ENCODE results near the gene MED16.
"Not testable (repeated sequence)": the region's sequence is repeated elsewhere in the genome, so short reads cannot be mapped to it uniquely, and the experiment has no call there.

Gene MED16

GRCh38 chr19:882871-883497, 10.0 kb downstream of the MED16 start:
- peaks cover 52% of the 10 kb centered on the region for H3K36me3 ChIP-seq (ENCODE audit: insufficient read depth, low read depth, low read length)
- no peak overlapping the region for H3K9ac ChIP-seq (ENCODE audit: low read depth, low read length)
- H3K9me3 ChIP-seq (ENCODE audit: insufficient read depth, low read depth, low read length) = no peaks in the 10 kb centered on the region
- no peak overlapping the region for H3K27ac ChIP-seq (ENCODE audit: low read length)
- H3K4me3 ChIP-seq (ENCODE audit: low read length) = no peak overlapping the region
- no peaks in the 10 kb centered on the region for H3K4me1 ChIP-seq (ENCODE audit: insufficient read depth, low read length)
- H3K27me3 ChIP-seq (ENCODE audit: insufficient read depth, low read length) = no peaks in the 10 kb centered on the region

- Histone ChIP-seq H3K27ac (ENCODE audit: low read length) (no peak overlapping the region), H3K27me3 (ENCODE audit: insufficient read depth, low read length) (no peaks in the 10 kb centered on the region), H3K4me1 (ENCODE audit: insufficient read depth, low read length) (no peaks in the 10 kb centered on the region), H3K9ac (ENCODE audit: low read depth, low read length) (no peak overlapping the region), H3K4me3 (ENCODE audit: low read length) (no peak overlapping the region), H3K36me3 (ENCODE audit: insufficient read depth, low read depth, low read length) (peaks cover 42% of the 10 kb centered on the region), H3K9me3 (ENCODE audit: insufficient read depth, low read depth, low read length) (no peaks in the 10 kb centered on the region)
These were observed 11.5 kb downstream of the MED16 start for GRCh38 chr19:881385-882071.

- Histone ChIP-seq H3K27ac (ENCODE audit: low read length) (no peak overlapping the region), H3K36me3 (ENCODE audit: insufficient read depth, low read depth, low read length) (peaks cover 34% of the 10 kb centered on the region)
These were observed 13.1 kb downstream of the MED16 start for GRCh38 chr19:879711-880438.

GRCh38 chr19:878751-879561, 14.0 kb downstream of the MED16 start:
- H3K27me3 ChIP-seq (ENCODE audit: insufficient read depth, low read length); H3K27ac ChIP-seq (ENCODE audit: low read length); H3K9ac ChIP-seq (ENCODE audit: low read depth, low read length); H3K4me3 ChIP-seq (ENCODE audit: low read length); H3K9me3 ChIP-seq (ENCODE audit: insufficient read depth, low read depth, low read length); H3K4me1 ChIP-seq (ENCODE audit: insufficient read depth, low read length): not testable (repeated sequence)
- H3K36me3 ChIP-seq (ENCODE audit: insufficient read depth, low read depth, low read length) = peaks cover 32% of the 10 kb centered on the region

More at GRCh38 chr19:879711-880438, 13.1 kb downstream of the MED16 start:
- Histone ChIP-seq H3K9me3 (ENCODE audit: insufficient read depth, low read depth, low read length) (no peaks in the 10 kb centered on the region), H3K4me3 (ENCODE audit: low read length) (no peak overlapping the region), H3K9ac (ENCODE audit: low read depth, low read length) (no peak overlapping the region), H3K27me3 (ENCODE audit: insufficient read depth, low read length) (no peaks in the 10 kb centered on the region), H3K4me1 (ENCODE audit: insufficient read depth, low read length) (no peaks in the 10 kb centered on the region)

- H3K4me3 ChIP-seq (ENCODE audit: low read length); H3K4me1 ChIP-seq (ENCODE audit: insufficient read depth, low read length); H3K9me3 ChIP-seq (ENCODE audit: insufficient read depth, low read depth, low read length); H3K27me3 ChIP-seq (ENCODE audit: insufficient read depth, low read length); H3K9ac ChIP-seq (ENCODE audit: low read depth, low read length); H3K27ac ChIP-seq (ENCODE audit: low read length): not testable (repeated sequence)
- H3K36me3 ChIP-seq (ENCODE audit: insufficient read depth, low read depth, low read length) = peaks cover 28% of the 10 kb centered on the region
These were observed 14.9 kb downstream of the MED16 start for GRCh38 chr19:877992-878660.

GRCh38 chr19:876780-877314, 16.1 kb downstream of the MED16 start:
- no peak overlapping the region for H3K9ac ChIP-seq (ENCODE audit: low read depth, low read length)
- H3K36me3 ChIP-seq (ENCODE audit: insufficient read depth, low read depth, low read length) = peaks cover 17% of the 10 kb centered on the region

GRCh38 chr19:876089-876488, 16.9 kb downstream of the MED16 start:
- Histone ChIP-seq H3K27ac (ENCODE audit: low read length) (no peak overlapping the region), H3K9ac (ENCODE audit: low read depth, low read length) (no peak overlapping the region), H3K9me3 (ENCODE audit: insufficient read depth, low read depth, low read length) (no peaks in the 10 kb centered on the region), H3K36me3 (ENCODE audit: insufficient read depth, low read depth, low read length) (peaks cover 11% of the 10 kb centered on the region), H3K4me1 (ENCODE audit: insufficient read depth, low read length) (no peaks in the 10 kb centered on the region), H3K27me3 (ENCODE audit: insufficient read depth, low read length) (no peaks in the 10 kb centered on the region), H3K4me3 (ENCODE audit: low read length) (no peak overlapping the region)

More at GRCh38 chr19:876780-877314, 16.1 kb downstream of the MED16 start:
- no peak overlapping the region for H3K27ac ChIP-seq (ENCODE audit: low read length)
- H3K9me3 ChIP-seq (ENCODE audit: insufficient read depth, low read depth, low read length) = no peaks in the 10 kb centered on the region
- no peaks in the 10 kb centered on the region for H3K27me3 ChIP-seq (ENCODE audit: insufficient read depth, low read length)
- no peak overlapping the region for H3K4me3 ChIP-seq (ENCODE audit: low read length)
- no peaks in the 10 kb centered on the region for H3K4me1 ChIP-seq (ENCODE audit: insufficient read depth, low read length)

- Histone ChIP-seq H3K36me3 (ENCODE audit: insufficient read depth, low read depth, low read length) (peaks cover 8% of the 10 kb centered on the region), H3K4me1 (ENCODE audit: insufficient read depth, low read length) (no peaks in the 10 kb centered on the region), H3K27ac (ENCODE audit: low read length) (no peak overlapping the region), H3K4me3 (ENCODE audit: low read length) (no peak overlapping the region), H3K27me3 (ENCODE audit: insufficient read depth, low read length) (no peaks in the 10 kb centered on the region), H3K9me3 (ENCODE audit: insufficient read depth, low read depth, low read length) (no peaks in the 10 kb centered on the region), H3K9ac (ENCODE audit: low read depth, low read length) (no peak overlapping the region)
These were observed 17.6 kb downstream of the MED16 start for GRCh38 chr19:875265-875879.

- no peaks in the 10 kb centered on the region for H3K9me3 ChIP-seq (ENCODE audit: insufficient read depth, low read depth, low read length)
- peaks cover 13% of the 10 kb centered on the region for H3K36me3 ChIP-seq (ENCODE audit: insufficient read depth, low read depth, low read length)
- no peak overlapping the region for H3K4me3 ChIP-seq (ENCODE audit: low read length)
- no peaks in the 10 kb centered on the region for H3K27me3 ChIP-seq (ENCODE audit: insufficient read depth, low read length)
- H3K27ac ChIP-seq (ENCODE audit: low read length) = no peak overlapping the region
- H3K9ac ChIP-seq (ENCODE audit: low read depth, low read length) = no peak overlapping the region
- no peaks in the 10 kb centered on the region for H3K4me1 ChIP-seq (ENCODE audit: insufficient read depth, low read length)
These were observed 19.4 kb downstream of the MED16 start for GRCh38 chr19:873561-874041.

- no peak overlapping the region for H3K4me3 ChIP-seq (ENCODE audit: low read length)
- no peak overlapping the region for H3K27ac ChIP-seq (ENCODE audit: low read length)
- no peaks in the 10 kb centered on the region for H3K27me3 ChIP-seq (ENCODE audit: insufficient read depth, low read length)
- no peak overlapping the region for H3K9ac ChIP-seq (ENCODE audit: low read depth, low read length)
- H3K36me3 ChIP-seq (ENCODE audit: insufficient read depth, low read depth, low read length) = peaks cover 13% of the 10 kb centered on the region
- no peaks in the 10 kb centered on the region for H3K9me3 ChIP-seq (ENCODE audit: insufficient read depth, low read depth, low read length)
- H3K4me1 ChIP-seq (ENCODE audit: insufficient read depth, low read length) = no peaks in the 10 kb centered on the region
These were observed 19.9 kb downstream of the MED16 start for GRCh38 chr19:873084-873483.
